GM18526 (cell line): Measurements from ENCODE around the gene ZCCHC12.

Experiments
- POLR2A ChIP-seq: IDR thresholded peaks from 3 replicates; pipeline ENCODE4 v1.6.1; 2011; ENCODE audit not compliant: insufficient read length; ENCODE audit errors: extremely low read depth

The ZCCHC12 gene

DNA sequence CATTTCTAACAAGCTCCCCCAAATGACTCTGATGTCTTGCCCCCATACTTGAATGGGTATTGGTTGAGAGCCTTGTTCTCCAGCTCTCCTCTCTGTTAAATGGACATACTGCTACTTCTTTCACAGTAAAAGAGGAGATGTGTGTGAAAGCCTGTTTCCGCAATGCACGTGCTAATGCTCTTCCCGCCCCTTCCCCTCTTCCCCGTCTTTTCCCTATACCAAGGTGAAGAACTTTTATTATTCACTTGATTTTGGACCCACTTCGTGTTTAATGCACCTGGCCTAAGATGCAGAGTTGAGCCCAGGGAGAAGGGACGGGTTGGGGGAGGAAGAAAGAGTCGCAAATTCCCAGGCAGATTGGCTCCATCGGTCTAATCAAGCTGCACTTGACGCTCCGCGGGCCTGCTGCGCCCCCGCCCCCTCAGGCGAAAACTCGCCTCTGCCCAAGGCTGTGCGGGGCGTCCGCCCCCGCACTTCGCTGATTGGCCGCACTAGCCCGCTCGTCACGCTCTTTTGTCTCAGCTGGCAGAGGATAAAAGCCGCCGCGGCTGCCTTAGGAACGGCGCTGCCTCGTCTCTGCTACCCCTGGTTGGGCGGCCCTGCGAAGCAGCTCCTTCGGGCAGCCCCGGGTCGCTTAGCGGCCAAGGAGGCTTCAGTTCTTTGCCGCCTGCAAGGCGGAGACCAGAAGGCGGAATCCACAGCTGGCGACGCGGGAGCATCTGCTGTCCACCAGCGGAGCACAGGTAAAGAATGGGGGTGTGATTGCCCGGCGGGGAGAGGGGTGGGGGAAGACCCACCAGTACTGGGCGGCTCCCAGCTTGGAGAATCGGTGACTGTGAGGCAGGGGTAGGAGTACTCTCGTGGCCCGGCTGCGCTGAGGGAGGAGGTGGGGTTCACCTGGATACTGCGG, at the start of gene ZCCHC12:
Gene ZCCHC12, plus strand, starts transcription at position 562 of the 910 bp plus-strand sequence. CDS start 1,421 bp downstream, outside the sequence.
- no peak for TF ChIP-seq POLR2A

- no peak for TF ChIP-seq POLR2A
Measured at GRCh38 chrX:118779581-118779980, 44.0 kb upstream of the ZCCHC12 start.

GRCh38 chrX:118780509-118780908, 43.1 kb upstream of the ZCCHC12 start:
- no peak for TF ChIP-seq POLR2A

GRCh38 chrX:118780911-118781310, 42.7 kb upstream of the ZCCHC12 start:
- TF ChIP-seq POLR2A, result no peak

- no peak for TF ChIP-seq POLR2A
Measured at GRCh38 chrX:118795528-118796280, 27.9 kb upstream of the ZCCHC12 start.

- no peak for TF ChIP-seq POLR2A
Measured at GRCh38 chrX:118802857-118803256, 20.8 kb upstream of the ZCCHC12 start.

DNA sequence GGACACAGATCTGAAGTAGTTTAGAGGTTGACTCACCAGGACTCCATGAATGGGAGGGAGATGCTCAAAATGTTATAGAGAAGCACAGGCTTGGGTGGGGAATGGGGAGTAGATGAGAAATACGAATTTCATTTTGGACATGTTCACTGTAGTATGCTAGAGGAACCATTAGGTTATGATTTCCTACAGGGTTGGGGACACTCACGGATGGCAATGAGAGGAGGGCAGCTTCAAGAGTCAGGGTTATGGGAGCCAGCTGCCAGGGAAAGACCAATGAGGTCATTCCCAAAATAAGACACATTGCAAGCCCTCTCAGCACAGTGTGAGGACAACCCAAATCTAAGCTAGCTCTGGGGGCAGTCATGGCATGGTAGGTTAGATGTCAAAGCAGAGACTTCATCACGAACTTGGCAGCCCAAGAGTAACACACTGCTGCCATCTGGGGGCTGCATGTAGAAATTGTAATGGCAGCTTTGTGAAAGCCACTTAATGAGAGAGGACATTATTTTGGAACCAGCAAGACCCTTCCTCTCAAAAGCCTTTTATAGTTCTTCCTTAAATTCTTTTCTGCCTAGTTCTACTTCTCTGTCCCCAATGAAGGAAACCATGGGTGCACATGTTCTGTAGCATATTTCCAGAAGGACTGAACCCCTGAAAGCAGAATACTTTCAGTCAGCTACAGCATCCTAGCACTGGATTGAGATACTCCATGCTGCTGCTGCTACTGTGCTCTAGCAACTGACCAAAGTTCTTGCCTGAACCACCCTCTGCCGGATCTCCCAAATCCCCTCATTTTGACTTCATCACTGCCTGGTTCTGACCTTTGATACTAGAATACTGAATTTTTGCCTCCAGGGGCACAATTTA, 16.2 kb upstream of the ZCCHC12 start:
- TF ChIP-seq POLR2A, result no peak

- TF ChIP-seq POLR2A, result no peak
Measured at GRCh38 chrX:118824173-118824730, 628 bp downstream of the ZCCHC12 start.

GRCh38 chrX:118825227-118825626, 1.6 kb downstream of the ZCCHC12 start:
- no peak for TF ChIP-seq POLR2A

GRCh38 chrX:118839334-118839958, 15.8 kb downstream of the ZCCHC12 start:
- no peak for TF ChIP-seq POLR2A

DNA sequence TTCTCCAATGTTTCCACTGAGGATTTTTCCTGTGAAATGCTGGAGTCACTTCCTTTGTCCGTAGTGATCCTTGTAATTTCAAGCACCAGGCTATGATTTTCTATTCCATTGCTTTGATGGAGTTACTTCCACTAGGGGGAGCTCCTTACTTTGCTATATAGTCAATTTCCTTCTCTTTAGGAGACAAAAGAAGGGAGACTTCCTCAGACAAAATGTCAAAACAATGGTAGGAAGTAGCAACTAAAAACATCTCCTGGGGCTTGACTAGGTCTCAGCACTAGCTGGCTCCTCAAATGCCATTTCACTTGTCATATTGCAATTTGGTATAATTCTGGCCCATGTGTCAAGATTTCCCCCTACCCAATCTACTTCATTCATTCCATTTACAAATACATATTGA, 24.1 kb downstream of the ZCCHC12 start:
- no peak for TF ChIP-seq POLR2A

- TF ChIP-seq POLR2A, result no peak
Measured at GRCh38 chrX:118853596-118853995, 30.0 kb downstream of the ZCCHC12 start.

- no peak for TF ChIP-seq POLR2A
Measured at GRCh38 chrX:118855681-118856310, 32.2 kb downstream of the ZCCHC12 start.

DNA sequence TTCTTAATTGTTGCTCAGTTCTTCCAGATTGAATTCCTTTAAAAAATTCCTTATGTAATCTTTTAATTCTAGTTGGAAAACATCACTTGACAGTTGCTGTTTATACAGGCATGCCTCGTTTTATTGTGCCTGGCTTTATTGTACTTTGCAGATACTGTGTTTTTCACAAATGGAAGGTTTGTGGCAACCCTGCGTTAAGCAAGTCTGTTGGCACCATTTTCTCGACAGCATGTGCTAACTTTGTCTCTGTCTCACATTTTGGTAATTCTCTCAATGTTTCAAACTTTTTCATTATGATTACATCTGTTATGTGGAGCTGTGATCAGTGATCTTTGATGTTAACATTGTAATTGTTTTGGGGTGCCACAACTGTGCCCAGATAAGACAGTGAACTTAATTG, 33.4 kb downstream of the ZCCHC12 start:
- TF ChIP-seq POLR2A, result no peak

- no peak for TF ChIP-seq POLR2A
Measured at GRCh38 chrX:118861338-118861737, 37.7 kb downstream of the ZCCHC12 start.
